HG02981 (cell line): Measurements from ENCODE around the gene GIGYF2.
"Not testable (repeated sequence)": the region's sequence is repeated elsewhere in the genome, so short reads cannot be mapped to it uniquely, and the experiment has no call there.

Experiments
- ATAC-seq: cut with Tn5 transposase; IDR thresholded peaks from one replicate; pipeline ENCODE4 v1.9.1; 2021; ENCODE audit warnings: mild to moderate bottlenecking, moderate library complexity; ENCODE audit not compliant: unreplicated experiment

The GIGYF2 gene

GRCh38 chr2:232687382-232688160 is 9.6 kb upstream of the GIGYF2 start:
- no peak for ATAC-seq

- no peak for ATAC-seq
Measured at GRCh38 chr2:232688201-232688600, 8.9 kb upstream of the GIGYF2 start.

DNA sequence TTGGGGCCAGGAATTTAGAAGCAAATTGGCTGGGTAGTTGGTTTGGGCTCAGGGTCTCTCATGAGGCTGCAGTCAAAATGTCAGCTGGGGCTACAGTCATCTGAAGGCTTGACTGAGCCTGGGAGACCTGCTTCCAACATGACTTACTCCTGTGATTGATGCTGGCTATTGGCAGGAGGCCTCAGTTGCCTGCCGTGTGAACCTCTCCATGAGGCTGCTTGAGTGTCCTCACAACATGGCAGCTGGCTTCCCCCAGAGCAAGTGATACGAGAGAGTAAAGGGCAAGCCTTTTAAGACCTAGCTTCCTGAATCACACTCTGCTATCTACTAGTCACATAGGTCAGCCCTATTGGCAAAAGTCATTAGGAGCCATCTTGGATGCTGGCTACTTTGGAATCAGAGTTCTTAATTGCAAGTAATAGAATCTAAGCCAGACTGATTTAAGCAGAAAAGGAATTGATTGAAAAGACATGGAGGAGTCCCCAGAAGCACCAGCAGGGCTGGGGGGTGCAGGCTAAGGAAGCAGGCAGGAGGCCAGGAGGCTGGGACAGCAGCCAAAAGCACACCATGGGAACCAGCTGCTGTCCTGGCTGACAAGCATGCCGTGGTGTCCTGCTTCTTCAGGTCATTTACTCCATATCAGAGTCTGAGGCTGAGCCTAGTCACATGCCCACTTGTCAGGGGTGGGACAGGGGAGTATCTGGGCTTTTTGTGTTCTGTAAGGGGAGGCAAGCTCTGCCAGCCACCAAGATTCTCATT is 7.8 kb upstream of the GIGYF2 start:
- ATAC-seq: no peak

GRCh38 chr2:232691117-232691516 is 6.0 kb upstream of the GIGYF2 start:
- not testable (repeated sequence) for ATAC-seq

GRCh38 chr2:232693344-232693743 is 3.8 kb upstream of the GIGYF2 start:
- ATAC-seq: no peak

GRCh38 chr2:232696609-232697058 is 497 bp upstream of the GIGYF2 start:
- ATAC-seq: no peak

- ATAC-seq: peak; percentile 14
Measured at GRCh38 chr2:232697807-232698110, 628 bp downstream of the GIGYF2 start.

- no peak for ATAC-seq
Measured at GRCh38 chr2:232698556-232699091, 1.5 kb downstream of the GIGYF2 start.

- no peak for ATAC-seq
Measured at GRCh38 chr2:232699110-232699509, 2.0 kb downstream of the GIGYF2 start.

- ATAC-seq: no peak
Measured at GRCh38 chr2:232700154-232700553, 3.0 kb downstream of the GIGYF2 start.

- no peak for ATAC-seq
Measured at GRCh38 chr2:232707076-232707475, 9.9 kb downstream of the GIGYF2 start.

- ATAC-seq: no peak
Measured at GRCh38 chr2:232713505-232713904, 16.4 kb downstream of the GIGYF2 start.

DNA sequence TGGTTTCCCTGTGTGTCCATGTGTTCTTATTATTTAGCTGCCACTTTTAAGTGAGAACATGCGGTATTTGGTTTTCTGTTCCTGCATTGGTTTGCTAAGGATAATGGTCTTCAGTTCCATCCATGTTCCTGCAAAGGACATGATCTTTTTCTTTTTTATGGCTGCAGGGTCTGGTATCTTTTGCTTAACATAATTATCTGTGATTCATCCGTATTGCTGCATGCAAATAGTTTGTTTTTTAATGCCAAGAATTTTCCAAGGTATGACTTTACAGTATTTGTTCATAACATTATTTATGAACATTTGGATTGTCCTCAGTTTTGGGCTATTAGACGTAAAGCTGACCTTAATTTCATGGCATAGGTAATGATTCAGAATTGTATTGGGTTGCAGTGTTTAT is 17.8 kb downstream of the GIGYF2 start:
- ATAC-seq: no peak

DNA sequence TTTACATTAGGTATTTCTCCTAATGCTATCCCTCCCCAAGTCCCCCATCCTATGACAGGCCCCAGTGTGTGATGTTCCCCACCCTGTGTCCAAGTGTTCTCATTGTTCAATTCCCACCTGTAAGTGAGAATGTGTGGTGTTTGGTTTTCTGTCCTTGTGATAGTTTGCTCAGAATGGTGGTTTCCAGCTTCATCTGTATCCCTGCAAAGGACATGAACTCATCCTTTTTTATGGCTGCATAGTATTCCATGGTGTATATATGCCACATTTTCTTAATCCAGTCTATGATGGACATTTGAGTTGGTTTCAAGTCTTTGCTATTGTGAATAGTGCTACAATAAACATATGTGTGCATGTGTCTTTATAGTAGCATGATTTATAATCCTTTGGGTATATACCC is 22.9 kb downstream of the GIGYF2 start:
- not testable (repeated sequence) for ATAC-seq

DNA sequence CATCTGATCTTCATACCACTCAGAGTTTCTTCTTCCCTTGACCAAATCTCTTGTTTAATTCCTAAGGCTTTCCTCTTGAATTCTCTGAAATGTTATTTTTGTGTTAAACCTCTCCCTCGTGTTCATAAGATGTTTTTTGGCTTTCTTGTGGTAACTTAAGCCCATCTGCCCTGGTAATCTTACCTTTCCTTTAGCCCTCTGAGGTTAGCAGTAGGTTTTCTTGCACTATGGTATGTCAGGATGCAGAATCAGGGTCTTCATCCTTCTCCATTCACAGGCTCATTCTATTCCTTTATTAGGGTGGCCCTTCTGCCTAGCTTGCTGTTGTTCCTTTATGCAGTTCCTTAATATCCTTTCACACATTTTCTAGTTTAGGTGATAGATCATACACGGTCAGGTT is 24.1 kb downstream of the GIGYF2 start:
- no peak for ATAC-seq

DNA sequence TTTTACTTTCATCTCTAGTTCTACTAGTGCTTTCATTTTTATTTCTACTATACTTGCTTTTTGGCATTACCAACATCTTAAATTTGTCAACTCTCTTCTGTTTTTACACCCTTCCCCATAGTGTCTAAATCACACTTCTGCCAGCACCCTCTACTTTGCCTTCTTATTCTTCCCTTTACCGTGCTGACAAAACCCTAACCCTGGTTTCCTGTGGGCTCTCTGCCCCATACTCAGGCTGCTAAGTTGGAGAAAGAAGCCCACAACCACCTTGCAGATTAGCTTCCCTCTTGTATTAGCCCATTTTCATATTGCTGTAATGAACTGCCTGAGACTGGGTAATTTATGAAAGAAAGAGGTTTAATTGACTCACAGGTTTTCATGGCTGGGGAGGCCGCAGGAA is 24.8 kb downstream of the GIGYF2 start:
- no peak for ATAC-seq

DNA sequence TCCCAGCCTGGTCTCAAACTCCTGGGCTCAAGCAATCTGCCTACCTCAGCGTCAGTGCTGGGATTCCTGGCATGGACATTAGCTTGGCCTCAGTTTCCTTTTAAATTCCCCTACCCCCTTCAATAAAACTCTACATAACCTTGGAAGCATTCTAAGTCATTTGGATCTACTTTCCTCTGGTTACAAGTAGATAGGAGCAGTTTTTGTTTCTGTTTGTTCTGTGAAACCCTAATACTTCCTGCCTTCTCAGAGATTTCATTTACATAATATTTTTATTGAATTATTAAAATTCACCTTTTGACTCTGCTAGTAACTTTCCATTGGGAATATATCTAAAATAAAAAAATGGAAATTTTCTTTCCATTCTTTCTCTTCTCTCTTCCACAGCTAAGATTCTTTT is 25.9 kb downstream of the GIGYF2 start:
- no peak for ATAC-seq

DNA sequence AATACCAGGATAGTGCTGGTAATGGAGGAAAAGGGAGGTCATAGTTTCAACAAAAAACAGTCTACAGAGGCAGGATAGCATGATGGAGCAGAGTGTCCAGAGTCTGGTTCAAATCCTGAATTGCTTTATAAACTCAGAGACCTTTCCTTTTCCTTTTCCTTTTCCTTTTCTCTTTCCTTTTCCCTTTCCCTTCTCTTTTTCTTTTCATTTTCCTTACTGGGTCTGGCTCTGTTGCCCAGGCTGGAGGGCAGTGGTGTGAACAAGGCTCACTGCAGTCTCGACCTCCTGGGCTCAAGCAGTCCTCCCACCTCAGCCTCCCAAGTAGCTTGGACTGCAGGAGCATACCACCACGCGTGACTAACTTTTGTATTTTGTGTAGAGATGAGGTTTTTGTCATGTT is 31.7 kb downstream of the GIGYF2 start:
- no peak for ATAC-seq

DNA sequence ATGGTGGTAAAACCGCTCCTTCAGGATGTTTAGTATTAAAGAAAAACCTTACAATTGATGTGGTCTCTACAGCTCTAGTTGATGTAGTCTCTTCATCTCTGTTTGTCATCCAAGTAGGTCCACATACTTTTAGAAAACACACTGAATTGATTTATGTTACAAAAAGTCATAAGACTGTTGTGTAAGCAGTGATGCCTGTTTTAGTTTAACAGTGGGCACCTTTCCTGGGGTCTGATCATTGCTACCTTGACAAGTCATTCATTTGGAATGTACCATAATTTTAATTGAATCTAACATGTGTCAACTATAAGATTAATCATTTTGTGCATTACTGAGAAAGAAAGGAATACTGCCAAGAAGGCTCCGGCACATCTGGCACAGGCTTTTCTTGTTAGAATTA is 34.3 kb downstream of the GIGYF2 start:
- no peak for ATAC-seq

GRCh38 chr2:232741294-232741693 is 44.2 kb downstream of the GIGYF2 start:
- ATAC-seq: no peak

DNA sequence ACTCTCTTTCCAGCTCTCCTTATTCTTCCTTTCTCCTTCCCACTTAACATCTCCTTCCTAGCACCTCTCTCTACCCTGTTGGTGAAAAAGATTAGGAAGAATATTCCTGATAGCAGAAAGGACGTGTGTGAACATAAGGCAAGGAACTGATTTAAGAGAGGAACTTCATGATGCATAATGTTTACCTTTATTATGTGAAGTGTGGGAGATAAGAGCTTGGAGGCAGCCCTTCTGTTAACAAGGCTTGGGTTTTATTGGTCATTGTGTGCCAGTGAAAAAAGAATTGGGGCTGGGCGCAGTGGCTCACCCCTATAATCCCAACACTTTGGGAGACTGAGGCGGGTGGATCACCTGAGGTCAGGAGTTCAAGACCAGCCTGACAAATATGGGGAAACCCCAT is 44.8 kb downstream of the GIGYF2 start:
- ATAC-seq: no peak

- no peak for ATAC-seq
Measured at GRCh38 chr2:232744963-232745362, 47.8 kb downstream of the GIGYF2 start.
